ENCODE data around the gene C2orf92. TPM values are rescaled to one million over a fixed set of nuclear protein-coding genes. Genes with fewer than 3 reads are reported as not detected.
"Not testable (repeated sequence)": the region's sequence is repeated elsewhere in the genome, so short reads cannot be mapped to it uniquely, and the experiment has no call there.

The C2orf92 gene
- total RNA-seq, 1 experiment from 2014 or later, result 4.8 TPM

DNA sequence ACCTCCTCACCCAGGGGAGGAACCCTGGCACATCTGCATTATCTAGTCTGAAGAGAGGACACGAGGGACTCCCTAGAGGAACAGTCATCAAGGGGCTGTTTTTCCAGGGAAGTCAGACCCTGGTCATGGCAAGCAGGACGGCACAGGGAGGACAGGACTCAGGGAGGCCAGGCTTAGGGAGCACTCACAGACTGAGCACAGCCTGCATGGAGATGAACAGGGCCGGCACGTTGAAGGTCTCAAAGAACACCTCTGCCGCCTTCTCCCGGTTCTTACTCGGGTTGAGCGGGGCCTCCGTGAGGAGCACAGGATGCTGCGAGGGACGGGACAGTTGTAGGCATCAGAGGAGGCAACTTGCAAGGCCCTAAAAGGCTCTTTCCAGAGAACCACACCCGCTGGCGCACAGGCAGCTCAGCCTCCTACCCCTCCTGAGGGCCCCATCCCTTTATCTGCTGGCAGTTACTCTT is 10.8 kb upstream of the C2orf92 start:
- DNase-seq (ENCODE audit: low spot score), result no peak
- in situ Hi-C loops (cut with HindIII; ENCODE audit: low sequenced_read_pairs), result no loop called here

- DNase-seq (ENCODE audit: low spot score), result no peak
- in situ Hi-C loops (cut with HindIII; ENCODE audit: low sequenced_read_pairs), result no loop called here
These were observed 10.1 kb upstream of the C2orf92 start for GRCh38 chr2:97659256-97660043.

DNA sequence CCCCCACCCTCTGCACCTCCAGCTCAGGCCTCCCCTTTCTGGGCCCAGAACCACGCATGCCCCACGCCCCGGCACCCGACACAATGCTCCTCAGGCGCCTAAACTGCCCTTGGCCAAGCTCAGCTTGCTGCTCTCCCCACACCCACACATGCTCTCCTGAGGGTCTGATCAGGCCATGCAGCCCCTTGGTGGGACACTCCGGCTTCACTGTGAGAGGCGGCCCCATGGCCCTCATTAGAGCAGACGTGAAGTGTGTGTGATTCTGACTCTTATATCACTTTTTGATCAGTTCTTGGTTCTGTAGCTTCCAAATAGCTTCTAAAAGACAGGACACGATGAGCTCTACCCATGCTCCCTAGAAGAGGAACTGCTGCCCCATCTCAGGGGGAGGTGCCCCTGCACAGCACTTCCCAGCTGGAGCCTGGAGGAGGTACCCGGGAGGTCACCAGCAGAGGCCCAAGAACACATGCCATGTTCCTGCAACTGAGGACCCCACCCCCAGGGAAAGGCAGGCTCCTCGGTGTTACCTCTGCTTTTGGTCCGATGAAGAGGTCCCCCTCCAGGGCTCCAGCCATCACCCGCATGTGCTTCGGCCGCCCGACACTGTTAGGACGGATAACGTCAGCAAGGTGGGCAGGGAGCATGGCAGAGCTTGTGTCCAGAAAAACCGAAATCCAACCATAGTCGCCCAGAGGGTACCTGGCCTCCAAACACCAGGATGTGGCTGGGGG is 9.3 kb upstream of the C2orf92 start:
- DNase-seq (ENCODE audit: low spot score), result no peak
- in situ Hi-C loops (cut with HindIII; ENCODE audit: low sequenced_read_pairs), result no loop called here

- in situ Hi-C loops (cut with HindIII; ENCODE audit: low sequenced_read_pairs), result no loop called here
- DNase-seq (ENCODE audit: low spot score), result no peak
These were observed 8.6 kb upstream of the C2orf92 start for GRCh38 chr2:97660775-97661389.

GRCh38 chr2:97661927-97662326 is 7.6 kb upstream of the C2orf92 start:
- in situ Hi-C loops (cut with HindIII; ENCODE audit: low sequenced_read_pairs), result no loop called here
- no peak for DNase-seq (ENCODE audit: low spot score)

DNA sequence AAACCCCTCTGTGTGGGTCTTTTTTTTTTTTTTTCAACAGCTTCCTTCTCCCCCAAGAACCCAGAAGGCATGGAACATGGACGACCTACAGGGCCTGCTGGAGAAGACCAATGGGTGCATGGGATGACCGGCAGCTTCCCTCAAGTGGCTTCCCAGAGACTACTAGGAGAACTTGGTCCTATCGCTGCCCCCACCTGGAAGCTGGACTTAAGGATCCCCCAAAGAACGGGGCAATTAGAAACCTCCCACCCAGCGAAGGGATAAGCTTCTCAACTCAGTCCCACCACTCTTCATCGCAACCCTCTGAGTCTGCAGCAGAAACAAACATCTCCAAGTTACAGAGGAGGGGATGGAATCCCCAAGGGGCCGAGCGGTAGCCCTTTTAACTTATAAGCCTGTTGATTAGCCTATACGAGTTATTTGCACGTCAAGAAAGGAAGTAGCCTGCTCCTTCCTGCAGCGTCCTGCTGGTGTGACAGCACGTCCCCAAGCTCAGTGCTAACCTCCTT is 7.1 kb upstream of the C2orf92 start:
- in situ Hi-C loops (cut with HindIII; ENCODE audit: low sequenced_read_pairs), result no loop called here
- no peak for DNase-seq (ENCODE audit: low spot score)

DNA sequence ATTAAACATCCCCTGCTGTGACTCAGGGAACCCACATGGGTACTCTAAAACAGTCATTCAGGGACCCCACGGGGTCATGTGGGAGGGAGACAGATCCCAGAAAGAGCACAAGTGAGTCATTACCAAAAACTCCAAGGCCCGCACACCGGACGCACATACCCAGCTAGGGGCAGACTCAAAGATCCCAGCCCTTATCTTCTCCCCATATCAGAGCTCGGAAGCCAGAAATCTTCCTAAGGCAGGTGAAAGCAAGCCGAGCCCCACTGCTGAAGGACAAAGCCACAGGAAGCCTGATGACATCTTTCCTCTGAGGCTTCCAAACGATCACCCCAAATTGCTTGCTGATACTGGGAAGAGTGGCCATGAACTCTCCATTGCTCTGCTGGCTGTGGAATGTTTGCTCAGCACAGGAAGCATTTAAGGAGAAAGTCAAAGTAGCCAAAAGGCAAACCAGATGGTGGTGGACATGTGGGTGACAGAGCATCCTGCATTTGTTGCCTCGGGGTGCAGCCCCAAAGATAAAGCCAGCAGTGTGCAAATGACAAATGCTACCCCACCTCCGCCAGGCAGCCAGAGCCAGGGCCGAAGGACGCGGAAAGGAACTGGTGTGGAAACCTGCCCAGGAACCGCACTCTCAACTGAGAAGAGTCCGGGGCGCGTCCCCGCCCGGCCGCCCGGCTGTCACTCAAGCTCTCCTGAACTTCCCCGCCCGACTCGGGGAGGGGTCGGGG is 6.5 kb upstream of the C2orf92 start:
- in situ Hi-C loops (cut with HindIII; ENCODE audit: low sequenced_read_pairs), result no loop called here
- DNase-seq (ENCODE audit: low spot score), result peak; percentile 78

DNA sequence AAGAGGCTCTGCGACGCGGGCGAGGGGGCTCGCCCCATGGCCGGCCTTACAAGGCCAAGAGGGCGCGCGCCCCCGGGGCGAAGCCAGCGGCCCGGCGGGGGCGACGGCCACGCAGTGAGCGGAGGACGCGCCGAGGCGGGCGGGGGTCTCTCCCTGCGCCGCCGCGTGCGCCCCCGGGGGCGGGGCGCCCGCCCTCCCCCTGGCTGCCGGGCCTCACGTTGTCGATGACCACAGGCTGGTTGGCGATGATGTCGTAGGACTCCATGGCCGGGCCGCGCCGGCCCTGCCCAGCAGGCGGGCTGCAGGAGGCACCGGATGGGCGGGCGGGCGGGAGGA is 5.9 kb upstream of the C2orf92 start:
- DNase-seq (ENCODE audit: low spot score), result no peak
- in situ Hi-C loops (cut with HindIII; ENCODE audit: low sequenced_read_pairs), result no loop called here

DNA sequence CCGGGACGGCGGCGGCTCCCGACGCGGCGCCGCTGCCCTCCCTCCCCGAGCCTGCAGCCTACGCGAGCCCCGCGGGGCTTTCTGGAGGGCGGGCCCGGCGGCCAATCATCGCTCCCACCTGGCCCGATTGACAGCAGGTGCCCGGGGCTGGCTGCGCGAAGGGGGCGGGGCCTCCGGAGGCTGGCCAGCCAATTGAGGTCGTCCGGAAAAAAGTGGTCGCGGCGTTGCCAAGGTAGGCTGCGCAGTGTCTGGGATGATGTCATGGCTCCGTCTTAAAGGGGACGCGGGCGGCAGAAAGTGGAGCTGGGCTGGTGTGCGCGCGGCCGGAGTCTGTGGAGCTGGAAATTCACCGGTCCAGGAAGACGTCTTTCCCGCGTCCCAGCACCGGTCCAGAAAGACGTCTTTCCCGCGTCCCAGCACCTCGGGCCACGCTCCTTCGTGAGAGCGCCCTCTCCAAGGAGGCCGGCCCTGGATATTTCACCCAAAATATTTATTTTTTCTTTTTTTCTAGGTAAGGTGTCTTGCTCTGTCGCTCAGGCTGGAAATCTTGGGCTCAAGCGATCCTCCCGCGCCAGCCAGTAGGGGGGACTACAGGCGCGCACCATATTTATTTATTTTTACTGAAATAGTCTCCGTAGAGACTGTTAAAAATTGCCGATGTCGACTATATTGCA is 5.4 kb upstream of the C2orf92 start, which contains the start of gene ACTR1B:
Gene ACTR1B, minus strand, starts transcription at position 83 of the 674 bp plus-strand sequence. CDS start 154 bp downstream, outside the sequence.
- DNase-seq (ENCODE audit: low spot score), result peak; percentile 99
- in situ Hi-C loops (cut with HindIII; ENCODE audit: low sequenced_read_pairs), result no loop called here

DNA sequence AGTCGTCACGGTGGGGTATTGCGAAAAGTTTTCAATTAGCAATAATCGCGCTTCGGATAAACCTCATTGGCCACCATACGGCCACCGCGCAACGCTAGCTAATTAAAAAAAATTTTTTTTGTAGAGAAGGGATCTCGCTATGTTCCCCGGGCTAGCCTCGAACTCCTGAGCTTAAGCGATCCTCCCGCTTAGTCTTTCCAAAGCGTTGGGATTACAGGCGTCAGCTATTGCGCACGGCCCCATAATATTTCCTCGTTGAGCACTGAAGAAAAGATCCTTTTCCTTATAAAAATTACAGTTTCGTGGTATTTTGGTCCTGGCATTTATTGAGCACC is 4.9 kb upstream of the C2orf92 start:
- in situ Hi-C loops (cut with HindIII; ENCODE audit: low sequenced_read_pairs), result no loop called here
- DNase-seq (ENCODE audit: low spot score), result no peak

GRCh38 chr2:97670471-97670870 is 958 bp downstream of the C2orf92 start:
- in situ Hi-C loops (cut with HindIII; ENCODE audit: low sequenced_read_pairs), result no loop called here
- DNase-seq (ENCODE audit: low spot score), result no peak

DNA sequence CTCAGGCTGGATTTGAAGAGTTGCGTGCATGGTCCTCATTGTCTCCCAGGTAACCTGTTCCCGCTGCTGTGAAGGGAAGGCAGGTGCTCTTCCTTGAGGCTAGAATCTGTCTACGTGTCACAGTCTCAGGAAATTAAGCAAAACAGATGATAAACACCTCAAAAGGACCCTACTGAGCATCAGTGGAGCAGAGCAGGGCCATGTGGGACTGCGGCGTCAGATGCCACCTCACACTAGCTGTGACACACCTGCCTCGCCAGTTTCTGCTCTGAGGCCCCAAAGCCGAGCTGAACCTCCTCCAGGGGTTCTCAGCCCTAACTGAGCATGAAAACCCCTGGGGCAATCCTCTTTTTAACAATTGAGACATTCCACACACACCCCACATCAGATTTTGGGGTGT is 2.0 kb downstream of the C2orf92 start:
- in situ Hi-C loops (cut with HindIII; ENCODE audit: low sequenced_read_pairs), result no loop called here
- DNase-seq (ENCODE audit: low spot score), result no peak

DNA sequence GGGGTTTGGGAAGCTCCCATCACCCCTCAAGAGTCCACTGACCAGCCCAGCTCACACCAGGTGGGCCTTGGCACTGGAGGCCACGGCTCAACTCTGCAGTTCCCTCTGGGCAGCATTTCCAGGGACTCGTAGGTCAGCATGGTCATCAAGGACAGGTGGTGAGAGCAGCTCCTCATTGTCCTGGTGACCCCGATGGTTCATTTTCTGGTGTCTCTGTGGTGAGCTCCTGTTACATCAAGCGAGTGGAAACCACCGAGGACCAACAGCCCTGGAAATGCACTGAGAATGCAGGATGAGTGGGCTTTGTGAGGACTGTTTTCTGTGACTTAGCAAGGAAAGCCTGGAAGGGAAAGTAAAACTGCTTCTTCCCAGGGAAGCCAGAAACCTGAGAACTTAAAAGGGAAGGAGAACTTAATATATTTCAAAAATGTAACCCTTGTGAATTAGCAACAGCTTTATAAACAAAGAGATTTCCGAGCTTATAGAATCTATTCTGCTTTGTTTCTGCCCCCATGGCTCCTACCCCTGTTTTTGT is 3.2 kb downstream of the C2orf92 start:
- in situ Hi-C loops (cut with HindIII; ENCODE audit: low sequenced_read_pairs); DNase-seq (ENCODE audit: low spot score): not testable (repeated sequence)

- DNase-seq (ENCODE audit: low spot score), result no peak
- in situ Hi-C loops (cut with HindIII; ENCODE audit: low sequenced_read_pairs), result no loop called here
These were observed 3.8 kb downstream of the C2orf92 start for GRCh38 chr2:97673182-97673914.

DNA sequence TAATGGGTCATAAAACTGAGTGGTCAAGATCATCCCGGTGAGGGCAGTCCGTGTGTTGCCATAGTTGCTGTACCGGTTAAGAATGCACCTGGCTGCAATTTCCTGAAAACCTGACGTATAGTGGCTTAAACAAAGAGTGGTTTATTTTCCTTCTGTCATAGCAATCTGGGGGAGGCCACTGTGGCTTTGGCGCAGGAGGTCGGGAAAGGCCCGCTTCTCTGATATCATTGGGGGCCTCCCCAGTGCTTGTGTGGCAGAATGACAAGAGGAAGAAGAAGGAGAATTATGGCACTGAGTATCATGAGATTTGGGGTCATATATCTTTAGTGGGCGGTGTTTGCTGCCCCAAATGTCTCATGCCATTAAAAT is 4.4 kb downstream of the C2orf92 start:
- DNase-seq (ENCODE audit: low spot score), result no peak
- in situ Hi-C loops (cut with HindIII; ENCODE audit: low sequenced_read_pairs), result no loop called here

DNA sequence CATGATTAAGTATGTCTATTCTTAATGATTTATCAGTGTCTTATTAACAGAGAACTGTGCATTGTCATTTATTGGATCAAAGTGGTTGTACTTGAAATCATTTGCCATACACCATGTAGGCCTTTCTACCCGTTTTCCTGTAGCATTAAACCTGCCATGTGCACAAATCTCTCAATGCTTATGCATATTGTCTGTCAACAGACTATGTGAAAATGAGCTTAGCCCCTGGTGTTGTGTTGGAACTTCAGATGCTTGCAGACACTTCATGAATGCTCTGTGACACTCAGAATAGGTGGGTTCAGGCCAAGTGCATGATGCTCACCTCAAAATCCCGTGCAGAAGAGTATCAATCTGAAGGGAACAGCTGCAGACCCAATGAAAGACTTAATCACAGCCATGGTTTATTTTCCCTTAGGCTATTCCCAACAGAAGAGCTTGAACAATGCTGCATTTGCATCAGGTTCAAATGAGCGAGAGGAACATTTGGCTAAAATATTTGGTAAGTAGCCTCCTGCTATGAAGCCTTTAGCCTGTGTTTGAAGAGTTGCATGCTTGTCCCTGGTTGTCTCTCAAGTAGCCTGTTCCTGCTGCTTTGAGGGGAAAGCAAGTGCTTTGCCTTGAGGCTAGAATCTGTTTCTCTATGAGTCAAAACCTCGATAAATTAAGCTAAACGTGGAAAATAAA is 6.1 kb downstream of the C2orf92 start:
- in situ Hi-C loops (cut with HindIII; ENCODE audit: low sequenced_read_pairs), result no loop called here
- no peak for DNase-seq (ENCODE audit: low spot score)

DNA sequence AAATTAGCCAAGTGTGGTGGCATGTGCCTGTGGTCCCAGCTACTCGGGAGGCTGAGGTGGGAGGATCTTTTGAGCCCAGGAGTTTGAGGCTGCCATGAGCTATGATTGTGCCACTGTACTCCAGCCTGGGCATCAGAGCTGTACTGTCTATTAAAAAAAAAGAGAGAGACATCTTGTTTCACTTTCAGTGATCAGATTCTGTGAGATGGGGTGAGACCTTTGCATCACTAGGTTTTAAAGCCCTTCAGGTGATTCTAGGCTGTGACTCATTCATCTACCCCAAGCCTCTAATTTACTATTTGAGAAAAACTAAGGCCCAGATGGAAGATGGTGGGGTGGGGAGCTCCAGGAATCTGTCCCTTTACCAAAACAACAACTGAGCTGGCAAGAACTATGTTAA is 7.1 kb downstream of the C2orf92 start:
- in situ Hi-C loops (cut with HindIII; ENCODE audit: low sequenced_read_pairs), result no loop called here
- DNase-seq (ENCODE audit: low spot score), result no peak

DNA sequence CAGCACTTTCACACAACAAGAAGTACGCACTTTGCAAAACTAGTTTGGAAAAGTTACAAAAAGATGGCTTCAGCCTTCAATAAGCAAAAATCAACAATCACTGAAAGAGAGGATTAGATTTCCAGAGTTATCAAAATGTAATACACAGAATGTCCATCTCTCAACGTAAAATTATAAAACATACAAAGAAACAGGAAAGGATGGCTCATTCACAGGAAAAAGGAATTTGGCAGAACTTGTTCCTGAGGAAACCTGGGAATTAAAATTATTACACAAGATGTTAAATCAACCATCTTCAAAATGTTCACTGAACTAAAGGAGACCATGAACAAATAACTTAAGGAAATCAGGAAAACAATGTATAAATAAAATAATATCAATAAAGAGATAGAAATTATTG is 8.0 kb downstream of the C2orf92 start:
- in situ Hi-C loops (cut with HindIII; ENCODE audit: low sequenced_read_pairs), result no loop called here
- no peak for DNase-seq (ENCODE audit: low spot score)
